Measurements from ENCODE around the gene SUZ12. TPM values are rescaled to one million over a fixed set of nuclear protein-coding genes. Genes with fewer than 3 reads are reported as not detected.
"Not testable (repeated sequence)": the region's sequence is repeated elsewhere in the genome, so short reads cannot be mapped to it uniquely, and the experiment has no call there.

Gene SUZ12
- total RNA-seq, 1 donor from 2014 or later, result 14.1 TPM

DNA sequence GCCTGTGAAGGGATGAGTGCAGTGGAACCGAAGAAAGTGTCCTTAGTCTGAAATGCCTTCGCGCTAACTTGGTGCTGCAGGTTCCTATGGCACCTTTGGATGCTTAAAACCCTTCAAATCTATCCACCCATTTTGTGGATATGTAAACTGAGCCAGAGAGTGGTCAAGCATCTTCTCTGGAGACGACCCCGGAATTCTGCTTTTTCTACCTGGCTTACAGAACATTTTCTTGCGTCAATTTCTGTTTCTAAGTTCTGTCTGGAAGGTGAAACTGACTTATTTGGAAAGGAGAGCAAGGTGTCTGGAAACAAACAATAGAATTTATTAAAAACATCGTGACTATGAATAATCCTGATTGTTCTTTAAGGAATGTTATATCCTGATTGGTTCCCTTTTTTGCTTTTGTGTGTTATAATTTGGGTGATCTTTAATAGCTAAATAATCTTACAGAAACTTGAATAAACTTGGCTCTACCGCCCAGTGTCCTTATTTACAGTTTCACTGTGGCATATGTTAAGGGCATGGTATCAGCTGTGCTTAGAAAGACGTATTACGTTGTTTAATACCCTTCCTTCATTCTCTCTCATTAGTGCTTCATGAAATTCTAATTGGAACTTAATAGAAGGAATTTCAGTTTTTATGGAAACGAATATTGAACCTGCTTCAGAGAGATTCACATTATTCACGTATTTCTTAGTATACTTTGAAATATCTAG lies 1.3 kb downstream of the SUZ12 start:
- DNase-seq; intact Hi-C loops (cut with micrococcal nuclease); ATAC-seq: not testable (repeated sequence)

DNA sequence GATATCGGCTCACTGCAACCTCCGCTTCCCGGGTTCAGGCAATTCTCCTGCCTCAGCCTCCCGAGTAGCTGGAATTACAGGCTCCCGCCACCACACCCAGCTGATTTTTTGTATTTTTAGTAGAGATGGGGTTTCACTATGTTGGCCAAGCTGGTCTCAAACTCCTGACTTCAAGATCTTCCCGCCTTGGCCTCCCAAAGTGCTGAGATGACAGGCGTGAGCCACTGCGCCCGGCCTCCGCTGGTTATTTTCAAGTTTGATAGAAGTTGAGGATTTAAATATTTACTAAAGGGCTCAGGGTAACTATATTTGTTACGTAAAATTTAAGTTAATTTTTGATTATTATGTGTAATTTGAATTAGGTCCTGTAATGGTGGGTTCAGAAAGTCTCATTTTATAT lies 5.1 kb downstream of the SUZ12 start:
- DNase-seq; ATAC-seq; intact Hi-C loops (cut with micrococcal nuclease): not testable (repeated sequence)

GRCh38 chr17:31942396-31942795 lies 5.6 kb downstream of the SUZ12 start:
- DNase-seq; intact Hi-C loops (cut with micrococcal nuclease); ATAC-seq: not testable (repeated sequence)

GRCh38 chr17:31951953-31952352 lies 15.1 kb downstream of the SUZ12 start:
- not testable (repeated sequence) for DNase-seq

DNA sequence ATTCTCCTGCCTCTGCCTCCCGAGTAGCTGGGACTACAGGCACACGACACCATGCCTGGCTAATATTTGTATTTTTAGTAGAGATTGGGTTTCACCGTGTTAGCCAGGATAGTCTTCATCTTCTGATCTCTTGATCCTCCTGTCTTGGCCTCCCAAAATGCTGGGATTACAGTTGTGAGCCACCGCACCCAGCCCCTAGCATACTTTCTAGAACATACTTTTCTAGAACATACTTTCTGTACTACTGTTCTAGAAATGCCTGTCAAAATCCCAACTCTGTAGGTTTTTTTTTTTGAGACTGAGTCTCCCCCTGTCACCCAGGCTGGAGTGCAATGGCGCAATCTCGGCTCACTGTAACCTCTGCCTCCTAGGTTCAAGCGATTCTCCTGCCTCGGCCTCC lies 27.3 kb downstream of the SUZ12 start:
- ATAC-seq; DNase-seq; intact Hi-C loops (cut with micrococcal nuclease): not testable (repeated sequence)

More at GRCh38 chr17:31951953-31952352, 15.1 kb downstream of the SUZ12 start:
- intact Hi-C loops (cut with micrococcal nuclease); ATAC-seq: not testable (repeated sequence)

GRCh38 chr17:31967648-31968047 lies 30.8 kb downstream of the SUZ12 start:
- intact Hi-C loops (cut with micrococcal nuclease), result no loop called here
- DNase-seq (no peak), ATAC-seq (no peak)

GRCh38 chr17:31970416-31970815 lies 33.6 kb downstream of the SUZ12 start:
- DNase-seq; intact Hi-C loops (cut with micrococcal nuclease); ATAC-seq: not testable (repeated sequence)

DNA sequence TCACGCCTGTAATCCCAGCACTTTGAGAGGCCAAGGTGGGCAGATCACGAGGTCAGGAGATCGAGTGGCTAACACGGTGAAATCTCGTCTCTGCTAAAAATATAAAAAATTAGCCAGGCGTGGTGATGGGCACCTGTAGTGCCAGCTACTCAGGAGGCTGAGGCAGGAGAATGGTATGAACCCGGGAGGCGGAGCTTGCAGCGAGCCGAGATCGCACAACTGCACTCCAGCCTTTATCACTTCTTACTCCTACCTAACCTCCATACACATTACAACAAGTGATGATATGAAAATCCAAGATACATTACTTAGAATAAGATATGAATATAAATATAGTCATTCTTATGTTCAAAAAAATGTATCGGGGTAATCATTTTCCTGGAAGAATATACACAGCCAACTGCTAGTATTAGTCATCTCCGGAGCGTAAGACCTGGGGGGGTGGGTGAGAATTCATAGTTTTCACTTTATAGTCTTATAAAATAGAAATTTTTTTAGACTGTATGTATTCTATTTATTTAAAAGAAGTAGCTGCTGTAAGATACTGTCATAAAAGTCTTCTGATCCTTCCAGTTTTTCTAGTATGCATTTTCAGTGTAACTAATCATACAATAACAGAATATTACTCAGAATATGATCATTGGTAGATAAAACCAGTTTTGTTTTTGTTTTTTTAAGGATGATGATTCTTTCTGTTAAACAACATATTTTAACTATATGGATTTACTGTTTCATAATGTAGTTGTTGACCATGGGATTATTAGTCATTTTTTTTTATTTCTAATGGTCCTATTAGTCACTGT lies 37.7 kb downstream of the SUZ12 start:
- ATAC-seq; intact Hi-C loops (cut with micrococcal nuclease); DNase-seq: not testable (repeated sequence)

DNA sequence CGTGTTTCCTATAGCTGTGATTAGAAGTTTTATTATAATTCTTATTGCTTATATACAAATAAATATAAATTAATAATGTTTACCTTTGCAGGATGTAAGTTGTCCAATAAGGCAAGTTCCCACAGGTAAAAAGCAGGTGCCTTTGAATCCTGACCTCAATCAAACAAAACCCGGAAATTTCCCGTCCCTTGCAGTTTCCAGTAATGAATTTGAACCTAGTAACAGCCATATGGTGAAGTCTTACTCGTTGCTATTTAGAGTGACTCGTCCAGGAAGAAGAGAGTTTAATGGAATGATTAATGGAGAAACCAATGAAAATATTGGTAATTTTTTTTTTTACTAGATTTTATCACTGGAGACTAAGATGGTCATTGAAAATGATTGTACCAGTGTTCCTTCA lies 38.6 kb downstream of the SUZ12 start:
- intact Hi-C loops (cut with micrococcal nuclease); DNase-seq; ATAC-seq: not testable (repeated sequence)

- DNase-seq; intact Hi-C loops (cut with micrococcal nuclease); ATAC-seq: not testable (repeated sequence)
Measured at GRCh38 chr17:31991821-31992220, 55.0 kb downstream of the SUZ12 start.

DNA sequence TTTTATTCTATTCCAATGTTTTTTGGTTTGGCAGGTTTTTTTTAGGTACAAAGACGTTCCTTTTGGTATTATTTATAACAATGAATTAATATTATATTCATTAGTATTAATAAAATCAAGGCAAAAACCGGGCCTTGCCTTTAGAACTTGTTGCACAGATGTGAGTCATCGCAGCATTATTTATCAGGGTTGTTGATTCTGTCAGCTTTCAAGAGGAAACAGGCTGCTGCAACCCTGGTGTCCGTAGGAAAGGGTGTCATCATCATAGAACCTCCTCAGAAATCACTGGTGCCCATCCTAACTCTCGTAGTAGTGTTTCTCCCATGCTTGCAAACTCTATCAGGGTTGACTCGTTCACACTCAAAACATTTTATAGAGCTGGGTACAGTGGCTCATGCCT lies 60.2 kb downstream of the SUZ12 start:
- intact Hi-C loops (cut with micrococcal nuclease), result no loop called here
- no peak for ATAC-seq
- DNase-seq, result no peak

GRCh38 chr17:32006957-32007462 lies 70.2 kb downstream of the SUZ12 start, which contains the start of gene LRRC37B:
Gene LRRC37B (plus strand): TSS chr17:32007383. CDS start chr17:32021393, 14,010 bp downstream.
- DNase-seq, result peak; percentile 94
- ATAC-seq, result peak; percentile 99
- intact Hi-C loops (cut with micrococcal nuclease), result no loop called here

- ATAC-seq, result peak; percentile 81
- no peak for DNase-seq
- intact Hi-C loops (cut with micrococcal nuclease), result no loop called here
Measured at GRCh38 chr17:32007463-32008298, 70.9 kb downstream of the SUZ12 start.

- intact Hi-C loops (cut with micrococcal nuclease), result no loop called here
Measured at GRCh38 chr17:32009262-32009542, 72.4 kb downstream of the SUZ12 start.

GRCh38 chr17:32010114-32010513 lies 73.3 kb downstream of the SUZ12 start:
- ATAC-seq (no peak), DNase-seq (no peak)
- intact Hi-C loops (cut with micrococcal nuclease), result no loop called here

More at GRCh38 chr17:32009262-32009542, 72.4 kb downstream of the SUZ12 start:
- ATAC-seq (no peak), DNase-seq (no peak)

DNA sequence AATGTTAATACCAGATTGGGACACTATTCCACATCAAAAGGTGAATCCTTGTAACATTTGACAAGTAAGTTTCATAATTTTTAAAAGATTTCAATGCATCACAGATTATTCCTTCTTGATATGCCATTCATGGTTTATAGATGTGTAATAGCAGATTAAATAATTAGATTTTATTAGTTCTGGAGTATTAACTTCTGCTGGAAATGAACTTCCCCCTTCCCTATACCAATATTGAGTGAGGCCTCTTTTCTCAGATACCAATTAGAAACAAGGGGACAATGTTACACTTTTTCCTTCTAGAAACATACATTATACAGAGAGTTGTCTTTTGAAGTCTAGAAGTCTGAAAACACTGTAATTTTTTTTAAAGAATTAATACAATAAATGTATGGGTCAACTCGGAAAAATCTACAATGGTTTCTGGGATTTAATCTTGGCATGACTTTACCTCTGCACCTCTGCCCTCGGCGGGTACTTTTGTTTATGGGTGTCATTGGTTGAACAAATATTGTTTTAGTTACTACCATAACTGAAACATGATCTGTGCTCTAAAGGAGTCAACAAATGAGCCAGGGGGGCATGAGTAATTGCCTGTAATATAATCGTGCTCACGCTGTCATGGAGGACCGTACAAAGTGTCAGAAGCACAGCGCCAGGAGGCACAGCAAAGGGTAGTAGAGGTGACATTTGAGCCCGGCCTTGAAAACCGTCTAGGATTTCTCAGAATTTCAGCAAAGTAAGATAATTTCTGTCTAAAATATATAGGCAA lies 78.6 kb downstream of the SUZ12 start:
- DNase-seq (no peak), ATAC-seq (no peak)
- intact Hi-C loops (cut with micrococcal nuclease), result no loop called here

DNA sequence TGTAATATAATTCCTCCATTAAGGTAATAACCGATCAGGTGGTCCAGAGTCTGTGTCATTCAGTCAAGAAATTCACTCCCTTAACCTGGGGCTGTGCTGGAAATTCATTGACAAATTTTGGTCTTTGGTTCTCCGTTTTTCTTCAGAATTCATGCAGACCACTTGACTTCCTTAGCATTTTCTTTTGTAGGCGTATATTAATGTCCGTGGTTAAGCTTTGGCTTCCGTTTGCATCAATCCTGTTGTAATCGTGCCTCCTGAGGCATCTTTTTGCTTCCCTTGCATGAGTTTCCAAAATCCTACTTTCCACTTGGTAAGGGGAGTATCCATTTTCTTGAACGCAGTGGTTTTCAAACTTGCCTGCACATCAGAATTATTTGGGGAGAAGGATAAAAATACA lies 79.4 kb downstream of the SUZ12 start:
- intact Hi-C loops (cut with micrococcal nuclease), result no loop called here
- ATAC-seq, result no peak
- DNase-seq, result no peak

- DNase-seq (no peak), ATAC-seq (no peak)
- intact Hi-C loops (cut with micrococcal nuclease), result no loop called here
Measured at GRCh38 chr17:32019228-32019627, 82.4 kb downstream of the SUZ12 start.
